ENCODE measurements around the gene TNS3.

GRCh38 chr7:47529405-47529804 is 52.5 kb downstream of the TNS3 start:
- TF ChIP-seq POLR2AphosphoS5 (IDR thresholded peaks at IDR 0.05) (no peak), POLR2A (IDR thresholded peaks at IDR 0.05) (no peak)

Data from spleen (tissue), 3 donors.